Right lobe of liver (tissue), 4 donors: ENCODE data around the gene RAP1GAP2.
"Not testable (repeated sequence)": the region's sequence is repeated elsewhere in the genome, so short reads cannot be mapped to it uniquely, and the experiment has no call there.

Source experiments
- CTCF ChIP-seq, 4 donors: fragments of 200-600 bp in 3 of 4; fragments of 450-650 bp in 1 of 4; IDR thresholded peaks; one replicate each; pipeline versions ENCODE4 v1.5.1 to v1.8.0; 2016 to 2022; ENCODE audit warnings: antibody characterized with exemption in 4 of 4, mild to moderate bottlenecking in 2 of 4
- POLR2A ChIP-seq: fragments of 450-650 bp; IDR thresholded peaks from one replicate; pipeline ENCODE4 v1.6.1; 2017; ENCODE audit warnings: antibody characterized with exemption, mild to moderate bottlenecking
- donor health status: DM: no; HTN: no; CAD: no.
- donor health status: DM: no; HTN: no; CAD: no.
- donor health status: DM: no; HTN: yes; CAD: no.

- not testable (repeated sequence) for TF ChIP-seq CTCF (IDR thresholded peaks at IDR 0.05); POLR2A
These were observed 193.2 kb downstream of the RAP1GAP2 start for GRCh38 chr17:2989396-2989795.
